Thyroid gland (tissue), 4 donors: Measurements from ENCODE around the gene TES.

Source experiments
- CTCF ChIP-seq, 6 experiments: fragments of 200-600 bp in 3 of 6; fragments of 450-650 bp in 3 of 6; sonication (generic) in 3 of 6; IDR thresholded peaks; one replicate each; pipeline ENCODE4 v1.5.1; 2016 to 2019; ENCODE audit warnings: antibody characterized with exemption in 6 of 6, mild to moderate bottlenecking in 2 of 6, inconsistent platforms in 1 of 6, moderate library complexity in 1 of 6
- POLR2A ChIP-seq, 2 donors: fragments of 450-650 bp; IDR thresholded peaks; one replicate each; pipeline ENCODE4 v1.6.1; 2017; ENCODE audit warnings: antibody characterized with exemption in 2 of 2, mild to moderate bottlenecking in 2 of 2, moderate library complexity in 1 of 2

DNA sequence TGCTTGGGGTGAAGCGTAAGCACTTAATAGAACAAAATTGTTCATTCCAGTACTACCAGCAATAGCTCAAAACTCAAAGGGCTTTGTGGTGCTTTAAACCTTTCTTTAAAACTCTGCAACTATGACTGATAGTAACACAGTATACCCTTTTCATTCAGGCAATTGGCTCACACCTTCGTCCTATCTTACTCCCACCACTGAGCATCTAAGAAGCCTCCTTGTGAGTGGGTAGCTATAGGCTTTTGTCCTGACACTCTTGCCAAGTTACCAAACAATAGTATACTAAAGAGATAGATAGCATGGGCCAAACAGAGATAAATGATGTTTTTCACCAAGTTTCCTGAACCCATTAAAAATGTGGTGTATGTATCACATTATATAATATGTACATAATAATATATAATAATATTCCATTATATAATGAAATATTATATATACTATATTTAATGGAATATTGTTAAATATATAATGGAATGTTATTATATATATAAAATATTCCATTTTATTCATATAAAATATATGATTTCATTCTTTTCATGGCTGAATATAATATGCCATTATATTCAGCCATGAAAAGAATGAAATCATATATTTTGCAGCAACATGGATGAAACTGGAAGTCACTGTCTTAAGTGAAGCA lies 96.2 kb downstream of the TES start:
- no peak for TF ChIP-seq POLR2A (IDR thresholded peaks at IDR 0.05)
- TF ChIP-seq CTCF (IDR thresholded peaks at IDR 0.05): no peak
